Liver (tissue), 9 donors: ENCODE measurements around the gene ACAN. TPM values are rescaled to one million over a fixed set of nuclear protein-coding genes. Genes with fewer than 3 reads are reported as not detected.

Experiments used
- DNase-seq: peaks from one replicate; pipeline ENCODE4 v3.0.0-alpha.2; 2017; ENCODE audit warnings: low spot score
- H3K27ac ChIP-seq, 2 donors: one replicate each; pipeline ENCODE4 v1.7.0; 2013; ENCODE audit warnings: inconsistent platforms in 2 of 2, low read length in 2 of 2, control low read depth in 1 of 2, low read depth in 1 of 2, mild to moderate bottlenecking in 1 of 2
- H3K27me3 ChIP-seq, 4 donors: one replicate each; pipeline versions ENCODE4 v1.6.1 to v1.7.0; 2013; ENCODE audit warnings: low read length in 3 of 4, inconsistent platforms in 1 of 4, mild to moderate bottlenecking in 1 of 4, moderate library complexity in 1 of 4; ENCODE audit not compliant: control insufficient read depth in 4 of 4, insufficient read depth in 4 of 4
- H3K36me3 ChIP-seq, 4 donors: one replicate each; pipeline versions ENCODE4 v1.6.1 to v1.7.0; 2013; ENCODE audit warnings: low read length in 3 of 4, mild to moderate bottlenecking in 3 of 4, low read depth in 1 of 4, moderate library complexity in 1 of 4; ENCODE audit not compliant: control insufficient read depth in 4 of 4, insufficient read depth in 3 of 4
- H3K4me1 ChIP-seq, 4 donors: one replicate each; pipeline versions ENCODE4 v1.6.1 to v1.7.0; 2013; ENCODE audit warnings: low read length in 3 of 4, mild to moderate bottlenecking in 3 of 4, moderate library complexity in 1 of 4; ENCODE audit not compliant: control insufficient read depth in 4 of 4, insufficient read depth in 4 of 4
- H3K4me3 ChIP-seq, 3 donors: one replicate each; pipeline versions ENCODE4 v1.6.1 to v1.7.0; 2013; ENCODE audit warnings: low read length in 3 of 3, control low read depth in 1 of 3, low read depth in 1 of 3, mild to moderate bottlenecking in 1 of 3
- H3K9ac ChIP-seq, 2 donors: one replicate each; pipeline ENCODE4 v1.7.0; 2013; ENCODE audit warnings: low read length in 2 of 2, mild to moderate bottlenecking in 2 of 2, moderate library complexity in 2 of 2, control low read depth in 1 of 2, low read depth in 1 of 2
- H3K9me3 ChIP-seq, 4 donors: one replicate each; pipeline versions ENCODE4 v1.6.1 to v1.7.0; 2013; ENCODE audit warnings: low read length in 3 of 4; ENCODE audit not compliant: control insufficient read depth in 4 of 4
- FOXA1 ChIP-seq: IDR thresholded peaks from 2 replicates; pipeline ENCODE4 v1.6.1; 2016; ENCODE audit warnings: antibody characterized with exemption
- GABPA ChIP-seq, 2 donors: IDR thresholded peaks in 1 of 2; conservative IDR thresholded peaks in 1 of 2; 2 replicates each; pipeline ENCODE4 v1.6.1; 2016; ENCODE audit warnings: antibody characterized with exemption in 2 of 2, mild to moderate bottlenecking in 1 of 2, moderate library complexity in 1 of 2
- JUND ChIP-seq, 2 donors: IDR thresholded peaks; 2 replicates each; pipeline ENCODE4 v1.6.1; 2016; ENCODE audit warnings: antibody characterized with exemption in 2 of 2
- NR2F2 ChIP-seq: IDR thresholded peaks from 2 replicates; pipeline ENCODE4 v1.6.1; 2016; ENCODE audit warnings: antibody characterized with exemption
- RXRA ChIP-seq, 2 donors: IDR thresholded peaks; 2 replicates each; pipeline ENCODE4 v1.6.1; 2017 to 2018; ENCODE audit warnings: antibody characterized with exemption in 2 of 2, mild to moderate bottlenecking in 1 of 2
- TAF1 ChIP-seq: conservative IDR thresholded peaks from 2 replicates; pipeline ENCODE4 v1.6.1; 2016; ENCODE audit warnings: antibody characterized with exemption, mild to moderate bottlenecking
- WGBS: extraction: QIAGEN DNeasy Blood & Tissue Kit; methylation state at CpG from one replicate; pipeline ENCODE4 v1.1.7; 2013; 5-methylcytosine and 5-hydroxymethylcytosine counted together
- polyA plus RNA-seq, 2 donors: library from polyadenylated mRNA; stranded (reverse) in 1 of 2; unstranded in 1 of 2; fragments of 200-250 nt in 1 of 2; fragments of >200 nt in 1 of 2; fragmentation: Nextera tagmentation in 1 of 2; extraction: Ambion mirVana in 1 of 2; gene quantifications; one replicate each; pipeline versions ENCODE4 v1.2.1 to v1.2.3, GENCODE V29; 2013 to 2015
- total RNA-seq, 2 donors: library from RNA; depleted of rRNA; stranded (reverse); fragments of >200 nt; gene quantifications; one replicate each; pipeline ENCODE4 v1.2.3, GENCODE V29; 2014
- TF ChIP-seq, protein P1 (sequence below): IDR thresholded peaks from 2 replicates; pipeline ENCODE4 v1.6.1; 2016; ENCODE audit warnings: antibody characterized with exemption, mild to moderate bottlenecking
- TF ChIP-seq, protein P2 (sequence below): IDR thresholded peaks from 2 replicates; pipeline ENCODE4 v1.6.1; 2016; ENCODE audit warnings: antibody characterized with exemption
- TF ChIP-seq, protein P3 (sequence below): fragments of 150-350 bp; IDR thresholded peaks from 2 replicates; pipeline ENCODE4 v1.5.1; 2017; ENCODE audit warnings: improper control_type of control experiment, low read depth, low read length; ENCODE audit not compliant: missing input control
- donor health status: healthy.
- donor health status: healthy.
- donor health status: healthy.
- donor health status: healthy.
- donor health status: healthy.

Gene ACAN
- total and polyA plus RNA-seq, 4 donors = under 0.01 to 0.05 (median under 0.01) TPM; not detected in 1

DNA sequence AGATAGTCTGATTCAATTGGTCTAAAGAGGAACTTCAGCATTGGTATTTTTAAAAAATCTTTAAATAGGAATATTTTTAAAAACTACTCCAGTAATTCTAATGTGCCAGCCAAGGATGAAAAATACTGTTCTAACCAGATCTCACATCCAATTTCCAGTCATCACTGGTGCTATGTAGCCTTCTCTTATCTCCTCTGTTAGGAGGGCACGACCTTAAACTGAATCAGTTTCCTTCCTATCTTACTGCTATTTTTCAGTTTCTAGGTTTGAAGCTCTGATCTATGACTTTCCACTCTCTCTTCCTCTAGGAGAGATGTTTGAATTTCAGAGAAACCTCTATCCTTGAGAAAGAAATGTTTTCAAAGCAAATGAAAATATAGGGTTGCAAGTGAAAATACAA lies 60.2 kb downstream of the ACAN start (continued):
- no peak for TF ChIP-seq RXRA (IDR thresholded peaks at IDR 0.05)

DNA sequence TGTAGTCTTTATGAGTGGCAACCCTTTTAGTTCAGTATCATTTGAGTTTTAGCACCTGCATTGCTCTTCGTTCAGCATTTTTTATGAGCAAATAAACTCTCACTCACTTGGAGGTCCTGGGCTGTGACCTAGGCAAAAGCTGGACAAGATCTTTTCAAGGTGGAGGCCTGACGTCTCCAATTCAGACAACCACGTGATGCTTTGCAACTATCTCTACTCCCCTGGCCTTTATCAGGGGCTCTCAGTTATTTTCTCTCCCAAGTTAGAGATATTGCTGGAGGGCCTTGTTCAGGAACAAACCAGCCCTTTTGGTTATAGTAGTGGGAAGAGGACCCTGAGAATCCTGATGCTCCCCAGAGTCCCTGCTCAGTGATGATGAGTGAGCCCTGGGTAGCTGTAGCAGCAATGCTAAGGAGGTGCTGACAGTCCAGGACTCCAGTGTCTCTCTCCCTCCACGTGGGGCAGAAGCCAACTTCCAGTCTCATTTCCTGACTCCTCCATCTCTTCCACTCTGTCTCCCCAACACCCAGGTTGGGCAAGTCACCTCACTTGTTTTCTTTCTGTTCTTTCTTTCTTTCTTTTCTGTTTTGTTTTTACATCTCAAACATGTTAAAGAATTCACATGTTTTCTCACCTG lies 61.7 kb downstream of the ACAN start:
- no peaks in the 10 kb centered on the region for H3K9me3 ChIP-seq
- H3K27me3 ChIP-seq = peaks cover 0 to 9% (median 0%) of the 10 kb centered on the region in 4 donors
- H3K27ac ChIP-seq = no peak overlapping the region
- H3K4me3 ChIP-seq = no peak overlapping the region
- DNase-seq = no peak
- 62% methylated on average over 4 of the region's 4 CpGs for WGBS
- H3K36me3 ChIP-seq = no peaks in the 10 kb centered on the region
- H3K9ac ChIP-seq = no peak overlapping the region
- TF ChIP-seq NR2F2 (no peak), FOXA1 (no peak), GABPA (IDR thresholded peaks at IDR 0.05 in 1 of 2, conservative IDR thresholded peaks at IDR 0.05 in 1 of 2) (no peak)
- TF ChIP-seq, protein P1, sequence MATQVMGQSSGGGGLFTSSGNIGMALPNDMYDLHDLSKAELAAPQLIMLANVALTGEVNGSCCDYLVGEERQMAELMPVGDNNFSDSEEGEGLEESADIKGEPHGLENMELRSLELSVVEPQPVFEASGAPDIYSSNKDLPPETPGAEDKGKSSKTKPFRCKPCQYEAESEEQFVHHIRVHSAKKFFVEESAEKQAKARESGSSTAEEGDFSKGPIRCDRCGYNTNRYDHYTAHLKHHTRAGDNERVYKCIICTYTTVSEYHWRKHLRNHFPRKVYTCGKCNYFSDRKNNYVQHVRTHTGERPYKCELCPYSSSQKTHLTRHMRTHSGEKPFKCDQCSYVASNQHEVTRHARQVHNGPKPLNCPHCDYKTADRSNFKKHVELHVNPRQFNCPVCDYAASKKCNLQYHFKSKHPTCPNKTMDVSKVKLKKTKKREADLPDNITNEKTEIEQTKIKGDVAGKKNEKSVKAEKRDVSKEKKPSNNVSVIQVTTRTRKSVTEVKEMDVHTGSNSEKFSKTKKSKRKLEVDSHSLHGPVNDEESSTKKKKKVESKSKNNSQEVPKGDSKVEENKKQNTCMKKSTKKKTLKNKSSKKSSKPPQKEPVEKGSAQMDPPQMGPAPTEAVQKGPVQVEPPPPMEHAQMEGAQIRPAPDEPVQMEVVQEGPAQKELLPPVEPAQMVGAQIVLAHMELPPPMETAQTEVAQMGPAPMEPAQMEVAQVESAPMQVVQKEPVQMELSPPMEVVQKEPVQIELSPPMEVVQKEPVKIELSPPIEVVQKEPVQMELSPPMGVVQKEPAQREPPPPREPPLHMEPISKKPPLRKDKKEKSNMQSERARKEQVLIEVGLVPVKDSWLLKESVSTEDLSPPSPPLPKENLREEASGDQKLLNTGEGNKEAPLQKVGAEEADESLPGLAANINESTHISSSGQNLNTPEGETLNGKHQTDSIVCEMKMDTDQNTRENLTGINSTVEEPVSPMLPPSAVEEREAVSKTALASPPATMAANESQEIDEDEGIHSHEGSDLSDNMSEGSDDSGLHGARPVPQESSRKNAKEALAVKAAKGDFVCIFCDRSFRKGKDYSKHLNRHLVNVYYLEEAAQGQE = no peak
- H3K4me1 ChIP-seq = no peaks in the 10 kb centered on the region

DNA sequence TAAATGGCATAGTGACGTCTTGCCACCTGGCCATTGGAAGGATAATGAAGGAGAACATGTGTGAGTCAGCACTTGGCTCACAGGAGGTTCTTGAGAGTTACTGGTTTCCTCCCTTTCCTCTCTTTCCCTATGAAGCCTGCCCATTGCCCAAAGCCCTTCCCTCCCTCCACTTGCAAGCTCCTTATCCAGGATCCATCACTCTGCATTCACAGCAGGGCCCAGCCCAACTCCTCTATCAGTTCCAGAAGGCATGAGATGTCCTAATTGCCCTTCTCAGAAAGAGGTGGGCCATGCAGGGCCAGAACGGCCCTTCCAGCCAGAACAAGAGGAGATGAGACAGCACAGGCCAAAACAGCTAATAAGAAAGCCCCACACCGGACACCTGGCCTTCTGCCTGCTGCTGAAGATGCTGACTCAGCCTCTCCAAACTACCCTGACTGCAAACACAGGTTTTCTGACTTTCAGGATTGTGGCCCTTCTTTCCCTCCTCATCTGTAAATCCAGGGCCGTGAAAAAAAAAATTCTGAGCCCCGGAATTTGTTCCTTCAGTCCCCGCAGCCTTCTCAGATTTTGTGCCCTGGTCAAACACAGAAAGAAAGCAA lies 62.4 kb downstream of the ACAN start:
- 73% methylated on average over 6 of the region's 6 CpGs for WGBS
- no peaks in the 10 kb centered on the region for H3K9me3 ChIP-seq
- no peak overlapping the region for H3K4me3 ChIP-seq
- H3K27ac ChIP-seq = no peak overlapping the region
- peaks cover 0 to 9% (median 0%) of the 10 kb centered on the region in 4 donors for H3K27me3 ChIP-seq
- H3K36me3 ChIP-seq = no peaks in the 10 kb centered on the region
- no peak overlapping the region for H3K9ac ChIP-seq
- no peaks in the 10 kb centered on the region for H3K4me1 ChIP-seq
- TF ChIP-seq NR2F2 (no peak), JUND (IDR thresholded peaks at IDR 0.05) (no peak)
- DNase-seq = no peak

DNA sequence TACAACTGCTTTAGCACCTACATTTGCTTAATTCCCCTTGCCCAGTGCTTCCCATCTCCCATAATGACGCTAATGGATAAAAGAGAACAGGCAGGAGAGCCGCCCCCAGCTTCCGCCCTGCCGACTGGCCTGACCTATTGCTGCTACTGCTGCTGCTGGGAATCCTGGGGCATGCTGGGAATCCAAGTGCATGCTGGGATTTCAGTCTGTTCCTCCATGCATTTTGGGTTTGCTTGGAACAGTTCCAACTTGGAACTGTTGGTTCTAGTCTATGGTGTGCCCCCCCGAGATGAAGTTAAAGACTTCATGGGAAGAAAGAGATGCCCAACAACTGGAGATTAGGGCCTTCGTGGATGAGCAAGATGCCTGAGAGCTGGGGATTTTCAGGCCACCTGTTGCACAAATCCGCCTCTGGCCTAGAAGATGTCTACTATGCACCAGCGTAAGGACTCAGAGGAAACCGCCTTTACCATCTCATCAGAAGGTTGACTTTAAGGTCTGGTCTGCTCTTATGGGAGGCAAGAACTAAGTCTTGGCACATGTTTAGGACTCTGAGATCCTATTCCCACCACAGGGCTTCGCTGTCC lies 63.2 kb downstream of the ACAN start:
- H3K9me3 ChIP-seq = no peaks in the 10 kb centered on the region
- TF ChIP-seq TAF1 (no peak), GABPA (IDR thresholded peaks at IDR 0.05 in 1 of 2, conservative IDR thresholded peaks at IDR 0.05 in 1 of 2) (no peak), FOXA1 (no peak), RXRA (IDR thresholded peaks at IDR 0.05) (no peak)
- TF ChIP-seq, protein P2, sequence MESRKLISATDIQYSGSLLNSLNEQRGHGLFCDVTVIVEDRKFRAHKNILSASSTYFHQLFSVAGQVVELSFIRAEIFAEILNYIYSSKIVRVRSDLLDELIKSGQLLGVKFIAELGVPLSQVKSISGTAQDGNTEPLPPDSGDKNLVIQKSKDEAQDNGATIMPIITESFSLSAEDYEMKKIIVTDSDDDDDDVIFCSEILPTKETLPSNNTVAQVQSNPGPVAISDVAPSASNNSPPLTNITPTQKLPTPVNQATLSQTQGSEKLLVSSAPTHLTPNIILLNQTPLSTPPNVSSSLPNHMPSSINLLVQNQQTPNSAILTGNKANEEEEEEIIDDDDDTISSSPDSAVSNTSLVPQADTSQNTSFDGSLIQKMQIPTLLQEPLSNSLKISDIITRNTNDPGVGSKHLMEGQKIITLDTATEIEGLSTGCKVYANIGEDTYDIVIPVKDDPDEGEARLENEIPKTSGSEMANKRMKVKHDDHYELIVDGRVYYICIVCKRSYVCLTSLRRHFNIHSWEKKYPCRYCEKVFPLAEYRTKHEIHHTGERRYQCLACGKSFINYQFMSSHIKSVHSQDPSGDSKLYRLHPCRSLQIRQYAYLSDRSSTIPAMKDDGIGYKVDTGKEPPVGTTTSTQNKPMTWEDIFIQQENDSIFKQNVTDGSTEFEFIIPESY = no peak
- TF ChIP-seq, protein P3, sequence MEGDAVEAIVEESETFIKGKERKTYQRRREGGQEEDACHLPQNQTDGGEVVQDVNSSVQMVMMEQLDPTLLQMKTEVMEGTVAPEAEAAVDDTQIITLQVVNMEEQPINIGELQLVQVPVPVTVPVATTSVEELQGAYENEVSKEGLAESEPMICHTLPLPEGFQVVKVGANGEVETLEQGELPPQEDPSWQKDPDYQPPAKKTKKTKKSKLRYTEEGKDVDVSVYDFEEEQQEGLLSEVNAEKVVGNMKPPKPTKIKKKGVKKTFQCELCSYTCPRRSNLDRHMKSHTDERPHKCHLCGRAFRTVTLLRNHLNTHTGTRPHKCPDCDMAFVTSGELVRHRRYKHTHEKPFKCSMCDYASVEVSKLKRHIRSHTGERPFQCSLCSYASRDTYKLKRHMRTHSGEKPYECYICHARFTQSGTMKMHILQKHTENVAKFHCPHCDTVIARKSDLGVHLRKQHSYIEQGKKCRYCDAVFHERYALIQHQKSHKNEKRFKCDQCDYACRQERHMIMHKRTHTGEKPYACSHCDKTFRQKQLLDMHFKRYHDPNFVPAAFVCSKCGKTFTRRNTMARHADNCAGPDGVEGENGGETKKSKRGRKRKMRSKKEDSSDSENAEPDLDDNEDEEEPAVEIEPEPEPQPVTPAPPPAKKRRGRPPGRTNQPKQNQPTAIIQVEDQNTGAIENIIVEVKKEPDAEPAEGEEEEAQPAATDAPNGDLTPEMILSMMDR = no peak
- H3K36me3 ChIP-seq = no peaks in the 10 kb centered on the region
- H3K4me1 ChIP-seq = no peaks in the 10 kb centered on the region
- H3K27me3 ChIP-seq = peaks cover 0 to 9% (median 0%) of the 10 kb centered on the region in 4 donors
- WGBS = 89% methylated on average over 10 of the region's 10 CpGs
- no peak overlapping the region for H3K4me3 ChIP-seq
- no peak overlapping the region for H3K27ac ChIP-seq
- H3K9ac ChIP-seq = no peak overlapping the region
- DNase-seq = no peak
